MM.1S (cell line): ENCODE results near the gene NRK.

Experiments used
- EZH2 ChIP-seq: fragments of 300-600 bp; sonication (generic); optimal IDR thresholded peaks from 2 replicates; pipeline ENCODE3; 2017; ENCODE audit warnings: low read depth, mild to moderate bottlenecking, antibody characterized with exemption, low read length, mixed read lengths
- EZH2phosphoT487 ChIP-seq: fragments of 300-600 bp; sonication (generic); IDR thresholded peaks from 2 replicates; pipeline ENCODE4 v1.6.1; 2018; ENCODE audit warnings: antibody characterized with exemption, low read length
- TF ChIP-seq, protein P1 (sequence below): fragments of 300-600 bp; sonication (generic); IDR thresholded peaks from 2 replicates; pipeline ENCODE4 v1.5.1; 2016; ENCODE audit warnings: antibody characterized with exemption, low read length, mixed read lengths

DNA sequence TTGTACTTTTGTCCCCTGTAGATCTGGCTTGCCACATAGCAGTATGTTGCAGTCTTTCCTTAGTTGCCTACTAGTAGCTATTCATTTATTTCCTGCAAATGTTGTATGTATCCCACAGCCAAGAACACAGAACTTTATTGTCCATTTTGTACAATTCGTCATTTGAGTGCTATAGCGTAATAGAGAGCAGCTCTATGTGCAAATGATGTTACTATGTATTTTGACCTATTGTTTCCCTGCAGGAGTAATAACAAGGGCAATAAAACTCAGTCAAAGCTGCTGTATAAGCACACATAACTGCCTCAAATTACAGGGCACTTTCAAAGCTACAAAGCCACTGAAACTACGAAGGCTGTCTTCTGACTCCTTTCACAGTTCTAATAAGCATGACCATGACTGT is 48.1 kb downstream of the NRK start:
- TF ChIP-seq, protein P1, sequence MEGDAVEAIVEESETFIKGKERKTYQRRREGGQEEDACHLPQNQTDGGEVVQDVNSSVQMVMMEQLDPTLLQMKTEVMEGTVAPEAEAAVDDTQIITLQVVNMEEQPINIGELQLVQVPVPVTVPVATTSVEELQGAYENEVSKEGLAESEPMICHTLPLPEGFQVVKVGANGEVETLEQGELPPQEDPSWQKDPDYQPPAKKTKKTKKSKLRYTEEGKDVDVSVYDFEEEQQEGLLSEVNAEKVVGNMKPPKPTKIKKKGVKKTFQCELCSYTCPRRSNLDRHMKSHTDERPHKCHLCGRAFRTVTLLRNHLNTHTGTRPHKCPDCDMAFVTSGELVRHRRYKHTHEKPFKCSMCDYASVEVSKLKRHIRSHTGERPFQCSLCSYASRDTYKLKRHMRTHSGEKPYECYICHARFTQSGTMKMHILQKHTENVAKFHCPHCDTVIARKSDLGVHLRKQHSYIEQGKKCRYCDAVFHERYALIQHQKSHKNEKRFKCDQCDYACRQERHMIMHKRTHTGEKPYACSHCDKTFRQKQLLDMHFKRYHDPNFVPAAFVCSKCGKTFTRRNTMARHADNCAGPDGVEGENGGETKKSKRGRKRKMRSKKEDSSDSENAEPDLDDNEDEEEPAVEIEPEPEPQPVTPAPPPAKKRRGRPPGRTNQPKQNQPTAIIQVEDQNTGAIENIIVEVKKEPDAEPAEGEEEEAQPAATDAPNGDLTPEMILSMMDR, result no peak
- TF ChIP-seq EZH2, result no peak
- no peak for TF ChIP-seq EZH2phosphoT487
